ENCODE results near the gene LYPD4. TPM values are rescaled to one million over a fixed set of nuclear protein-coding genes. Genes with fewer than 3 reads are reported as not detected.

Gene LYPD4
- polyA plus RNA-seq, 1 experiment = not detected

DNA sequence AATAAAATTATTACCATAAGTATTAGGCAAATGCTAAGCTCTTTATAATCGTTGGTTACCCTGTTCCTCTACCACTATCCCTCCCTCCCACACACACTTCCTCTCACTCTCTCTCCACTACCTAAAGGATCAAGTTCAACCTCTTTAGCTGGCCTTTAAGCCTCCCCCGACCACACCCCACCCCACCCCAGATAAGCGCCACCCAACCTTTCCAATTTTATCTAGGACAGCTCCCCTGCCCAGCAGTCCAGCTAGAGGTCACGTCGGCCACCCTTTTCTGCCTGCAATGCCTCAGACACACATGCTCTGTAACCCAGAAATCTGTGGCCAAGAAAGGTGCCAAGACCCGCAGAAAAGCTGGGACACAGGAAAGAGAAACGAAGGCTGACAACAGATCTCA, 1.1 kb downstream of the LYPD4 start:
- no peak for DNase-seq (ENCODE audit: low read depth)
- no peak overlapping the region for H3K4me3 ChIP-seq (ENCODE audit: low read depth, low read length)
- ChIA-PET CTCF (interaction anchor here (2.0 kb wide), 1 partner anchor 7 kb away, joined by 8 read pairs; no protein-coding TSS in a partner anchor), POLR2A (no interaction called here)
- peaks cover 8% of the 10 kb centered on the region; the same call in 1 of the 2 replicates for H3K27me3 ChIP-seq (ENCODE audit: control insufficient read depth, insufficient read depth, low read length)
- H3K36me3 ChIP-seq (ENCODE audit: control insufficient read depth, insufficient read depth, low read length) = no peaks in the 10 kb centered on the region
- TF ChIP-seq, protein P1, sequence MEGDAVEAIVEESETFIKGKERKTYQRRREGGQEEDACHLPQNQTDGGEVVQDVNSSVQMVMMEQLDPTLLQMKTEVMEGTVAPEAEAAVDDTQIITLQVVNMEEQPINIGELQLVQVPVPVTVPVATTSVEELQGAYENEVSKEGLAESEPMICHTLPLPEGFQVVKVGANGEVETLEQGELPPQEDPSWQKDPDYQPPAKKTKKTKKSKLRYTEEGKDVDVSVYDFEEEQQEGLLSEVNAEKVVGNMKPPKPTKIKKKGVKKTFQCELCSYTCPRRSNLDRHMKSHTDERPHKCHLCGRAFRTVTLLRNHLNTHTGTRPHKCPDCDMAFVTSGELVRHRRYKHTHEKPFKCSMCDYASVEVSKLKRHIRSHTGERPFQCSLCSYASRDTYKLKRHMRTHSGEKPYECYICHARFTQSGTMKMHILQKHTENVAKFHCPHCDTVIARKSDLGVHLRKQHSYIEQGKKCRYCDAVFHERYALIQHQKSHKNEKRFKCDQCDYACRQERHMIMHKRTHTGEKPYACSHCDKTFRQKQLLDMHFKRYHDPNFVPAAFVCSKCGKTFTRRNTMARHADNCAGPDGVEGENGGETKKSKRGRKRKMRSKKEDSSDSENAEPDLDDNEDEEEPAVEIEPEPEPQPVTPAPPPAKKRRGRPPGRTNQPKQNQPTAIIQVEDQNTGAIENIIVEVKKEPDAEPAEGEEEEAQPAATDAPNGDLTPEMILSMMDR (IDR thresholded peaks at IDR 0.05; ENCODE audit: insufficient read depth, low read depth, low read length) = no peak

DNA sequence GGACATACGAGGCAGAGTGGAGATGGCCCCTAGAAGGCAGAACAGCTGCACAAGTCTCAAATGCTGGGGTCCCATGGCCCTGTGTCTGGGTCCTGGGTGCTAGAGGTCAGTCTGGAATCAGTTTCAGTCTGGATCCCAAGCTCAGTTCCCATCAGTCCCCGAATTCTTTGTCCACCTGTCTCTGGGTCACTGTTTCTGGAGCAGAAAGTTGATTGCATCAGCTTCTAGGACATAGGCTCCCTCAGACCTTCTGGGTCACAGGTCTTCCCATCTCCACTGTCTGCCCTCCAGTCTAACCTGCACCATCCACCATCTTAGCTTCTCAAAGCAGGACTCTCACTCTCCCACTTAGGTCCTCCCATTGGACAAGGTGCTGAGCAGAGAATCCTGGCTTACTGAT, 5.3 kb downstream of the LYPD4 start:
- ChIA-PET CTCF (no interaction called here), POLR2A (no interaction called here)
- peaks cover 8% of the 10 kb centered on the region; the same call in 1 of the 2 replicates for H3K27me3 ChIP-seq (ENCODE audit: control insufficient read depth, insufficient read depth, low read length)

GRCh38 chr19:41837981-41838708, 6.3 kb downstream of the LYPD4 start:
- TF ChIP-seq, protein P1 (IDR thresholded peaks at IDR 0.05; ENCODE audit: insufficient read depth, low read depth, low read length) = no peak
- peaks cover 8% of the 10 kb centered on the region; the same call in 1 of the 2 replicates for H3K27me3 ChIP-seq (ENCODE audit: control insufficient read depth, insufficient read depth, low read length)
- CTCF ChIA-PET = interaction anchor here (1.3 kb wide), 1 partner anchor 15 kb away, joined by 4 read pairs; no protein-coding TSS in a partner anchor
- no peak overlapping the region for H3K4me3 ChIP-seq (ENCODE audit: low read depth, low read length)
- POLR2A ChIA-PET = no interaction called here
- H3K36me3 ChIP-seq (ENCODE audit: control insufficient read depth, insufficient read depth, low read length) = no peaks in the 10 kb centered on the region
- no peak for DNase-seq (ENCODE audit: low read depth)

More for the DNA sequence above, 5.3 kb downstream of the LYPD4 start:
- Histone ChIP-seq H3K4me3 (ENCODE audit: low read depth, low read length) (no peak overlapping the region), H3K36me3 (ENCODE audit: control insufficient read depth, insufficient read depth, low read length) (no peaks in the 10 kb centered on the region)
- DNase-seq (ENCODE audit: low read depth) = no peak
- TF ChIP-seq, protein P1 (IDR thresholded peaks at IDR 0.05; ENCODE audit: insufficient read depth, low read depth, low read length) = no peak

DNA sequence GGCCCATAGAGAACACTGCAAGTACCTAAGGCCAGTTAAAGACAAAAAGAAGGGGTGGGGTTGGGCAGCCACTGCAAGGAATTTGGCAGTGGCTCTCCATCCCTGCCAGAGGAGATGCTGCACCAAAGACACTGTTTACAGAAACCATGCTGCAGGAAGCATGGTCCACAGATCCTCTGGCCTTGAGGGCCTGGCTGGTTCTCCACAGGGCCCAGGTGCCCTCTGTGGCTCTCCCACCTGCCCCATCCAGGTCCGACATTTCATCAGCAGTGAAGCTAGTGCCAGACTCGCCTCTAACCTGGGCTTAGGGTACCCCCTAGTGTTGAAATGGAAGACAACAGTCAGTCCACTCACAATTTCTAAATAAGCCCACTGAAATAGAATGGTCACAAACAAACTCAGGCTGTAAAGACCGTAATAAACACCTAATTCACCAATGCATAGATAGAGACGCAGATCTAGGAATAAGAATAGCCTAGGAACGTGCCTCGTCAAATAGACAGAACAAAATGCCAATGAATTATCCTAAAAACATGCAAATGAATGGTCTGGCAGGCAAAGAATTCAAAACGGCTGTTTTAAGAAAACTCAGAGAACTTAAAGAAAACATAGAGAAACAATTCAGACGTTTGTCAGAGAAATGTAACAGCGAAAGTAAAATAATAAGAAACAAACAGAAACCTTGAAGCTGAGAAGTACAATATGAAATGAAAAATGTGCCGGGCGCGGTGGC, 23.3 kb downstream of the LYPD4 start:
- DNase-seq (ENCODE audit: low read depth) = no peak
- no peak overlapping the region for H3K4me3 ChIP-seq (ENCODE audit: low read depth, low read length)
- ChIA-PET CTCF (interaction anchor here (0.8 to 1.8 kb wide), 7 partner anchors 10 to 68 kb away, joined by 3 to 8 read pairs (median 4); partner anchors contain the start of gene CEACAM3), POLR2A (no interaction called here)
- H3K36me3 ChIP-seq (ENCODE audit: control insufficient read depth, insufficient read depth, low read length) = no peaks in the 10 kb centered on the region
- no peaks in the 10 kb centered on the region for H3K27me3 ChIP-seq (ENCODE audit: control insufficient read depth, insufficient read depth, low read length)
- TF ChIP-seq, protein P1 (IDR thresholded peaks at IDR 0.05; ENCODE audit: insufficient read depth, low read depth, low read length) = peak; percentile 49

GRCh38 chr19:41816761-41817160, 27.7 kb downstream of the LYPD4 start:
- no peak for DNase-seq (ENCODE audit: low read depth)
- no peaks in the 10 kb centered on the region for H3K27me3 ChIP-seq (ENCODE audit: control insufficient read depth, insufficient read depth, low read length)
- H3K4me3 ChIP-seq (ENCODE audit: low read depth, low read length) = no peak overlapping the region
- TF ChIP-seq, protein P1 (IDR thresholded peaks at IDR 0.05; ENCODE audit: insufficient read depth, low read depth, low read length) = no peak
- POLR2A ChIA-PET = no interaction called here
- H3K36me3 ChIP-seq (ENCODE audit: control insufficient read depth, insufficient read depth, low read length) = no peaks in the 10 kb centered on the region
- CTCF ChIA-PET = interaction anchor here (0.6 to 0.7 kb wide), 2 partner anchors 16 to 21 kb away, joined by 3 read pairs; partner anchors contain the start of gene CEACAM3
